ENCODE data around the gene CENPP.

The CENPP gene

DNA sequence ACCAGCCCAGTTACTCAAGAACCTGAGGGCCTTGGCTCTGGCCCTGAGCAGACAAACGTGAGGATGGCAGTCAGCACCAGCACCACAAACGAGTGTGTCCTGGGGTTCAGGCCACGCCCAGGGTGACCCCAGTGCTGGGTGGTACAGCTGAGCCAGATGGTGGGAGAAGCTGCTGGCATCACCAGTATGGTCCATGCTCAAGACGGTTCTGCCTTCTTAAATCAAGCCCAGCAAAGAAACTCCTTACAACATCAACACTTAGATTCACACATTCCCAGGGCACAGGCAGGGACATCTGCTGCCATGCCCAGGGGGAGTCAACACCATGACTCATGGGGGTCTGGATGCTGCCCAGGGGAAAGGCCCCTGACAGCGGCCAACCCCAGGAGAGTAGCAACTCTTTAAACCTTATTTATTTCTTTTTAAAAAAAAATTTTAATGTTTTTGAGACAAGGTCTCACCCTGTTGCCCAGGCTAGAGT, 312.9 kb downstream of the CENPP start:
- Histone ChIP-seq H3K27ac (no peak overlapping the region), H3K4me3 (no peak overlapping the region)
- DNase-seq (ENCODE audit: low spot score): peak; percentile 40
- TF ChIP-seq, protein P1, sequence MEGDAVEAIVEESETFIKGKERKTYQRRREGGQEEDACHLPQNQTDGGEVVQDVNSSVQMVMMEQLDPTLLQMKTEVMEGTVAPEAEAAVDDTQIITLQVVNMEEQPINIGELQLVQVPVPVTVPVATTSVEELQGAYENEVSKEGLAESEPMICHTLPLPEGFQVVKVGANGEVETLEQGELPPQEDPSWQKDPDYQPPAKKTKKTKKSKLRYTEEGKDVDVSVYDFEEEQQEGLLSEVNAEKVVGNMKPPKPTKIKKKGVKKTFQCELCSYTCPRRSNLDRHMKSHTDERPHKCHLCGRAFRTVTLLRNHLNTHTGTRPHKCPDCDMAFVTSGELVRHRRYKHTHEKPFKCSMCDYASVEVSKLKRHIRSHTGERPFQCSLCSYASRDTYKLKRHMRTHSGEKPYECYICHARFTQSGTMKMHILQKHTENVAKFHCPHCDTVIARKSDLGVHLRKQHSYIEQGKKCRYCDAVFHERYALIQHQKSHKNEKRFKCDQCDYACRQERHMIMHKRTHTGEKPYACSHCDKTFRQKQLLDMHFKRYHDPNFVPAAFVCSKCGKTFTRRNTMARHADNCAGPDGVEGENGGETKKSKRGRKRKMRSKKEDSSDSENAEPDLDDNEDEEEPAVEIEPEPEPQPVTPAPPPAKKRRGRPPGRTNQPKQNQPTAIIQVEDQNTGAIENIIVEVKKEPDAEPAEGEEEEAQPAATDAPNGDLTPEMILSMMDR (IDR thresholded peaks at IDR 0.05): no peak

DNA sequence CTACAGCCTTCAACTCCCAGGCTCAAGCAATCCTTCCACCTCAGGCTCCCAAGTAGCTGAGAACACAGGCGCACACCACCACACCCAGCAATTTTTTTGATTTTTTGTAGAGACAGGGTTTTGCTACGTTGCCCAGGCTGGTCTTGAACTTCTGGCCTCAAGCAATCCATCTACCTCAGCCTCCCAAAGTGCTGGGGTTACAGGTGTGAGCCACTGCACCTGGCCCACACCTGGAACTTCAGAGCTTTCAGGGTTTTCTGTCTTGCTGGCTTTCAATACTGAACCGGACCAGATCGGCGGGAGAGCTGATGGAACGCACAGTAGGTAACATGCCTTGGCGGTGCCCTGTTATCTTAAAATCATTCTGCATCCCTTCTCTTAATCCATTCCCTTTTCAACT, 313.4 kb downstream of the CENPP start:
- TF ChIP-seq, protein P1 (IDR thresholded peaks at IDR 0.05): no peak
- DNase-seq (ENCODE audit: low spot score): no peak
- H3K27ac ChIP-seq: no peak overlapping the region
- no peak overlapping the region for H3K4me3 ChIP-seq

DNA sequence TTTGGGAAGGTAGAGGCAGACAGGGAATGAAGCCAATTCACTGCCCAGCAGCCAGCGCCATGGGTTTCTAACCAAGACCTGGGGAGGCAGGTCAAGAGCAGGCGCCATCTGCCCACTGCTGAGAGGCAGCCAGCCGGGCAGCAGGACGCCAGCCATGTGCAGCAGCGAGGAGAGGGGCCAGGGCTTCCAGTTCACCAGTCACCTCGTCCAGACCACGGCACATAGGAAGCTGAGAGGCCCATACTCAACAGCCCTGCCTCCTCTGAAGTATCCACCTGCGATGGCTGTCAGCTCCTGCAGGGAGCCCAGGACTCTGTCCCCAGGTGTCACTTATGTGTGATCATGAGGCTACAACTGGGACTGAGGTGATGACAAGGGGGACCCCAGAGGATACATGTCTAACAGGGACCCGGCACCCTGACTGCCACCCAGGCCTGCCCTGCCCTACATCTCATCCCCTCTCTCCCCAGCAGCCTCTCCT, 314.1 kb downstream of the CENPP start:
- no peak overlapping the region for H3K4me3 ChIP-seq
- H3K27ac ChIP-seq: no peak overlapping the region
- peak; percentile 60 for DNase-seq (ENCODE audit: low spot score)
- TF ChIP-seq, protein P1 (IDR thresholded peaks at IDR 0.05): no peak

DNA sequence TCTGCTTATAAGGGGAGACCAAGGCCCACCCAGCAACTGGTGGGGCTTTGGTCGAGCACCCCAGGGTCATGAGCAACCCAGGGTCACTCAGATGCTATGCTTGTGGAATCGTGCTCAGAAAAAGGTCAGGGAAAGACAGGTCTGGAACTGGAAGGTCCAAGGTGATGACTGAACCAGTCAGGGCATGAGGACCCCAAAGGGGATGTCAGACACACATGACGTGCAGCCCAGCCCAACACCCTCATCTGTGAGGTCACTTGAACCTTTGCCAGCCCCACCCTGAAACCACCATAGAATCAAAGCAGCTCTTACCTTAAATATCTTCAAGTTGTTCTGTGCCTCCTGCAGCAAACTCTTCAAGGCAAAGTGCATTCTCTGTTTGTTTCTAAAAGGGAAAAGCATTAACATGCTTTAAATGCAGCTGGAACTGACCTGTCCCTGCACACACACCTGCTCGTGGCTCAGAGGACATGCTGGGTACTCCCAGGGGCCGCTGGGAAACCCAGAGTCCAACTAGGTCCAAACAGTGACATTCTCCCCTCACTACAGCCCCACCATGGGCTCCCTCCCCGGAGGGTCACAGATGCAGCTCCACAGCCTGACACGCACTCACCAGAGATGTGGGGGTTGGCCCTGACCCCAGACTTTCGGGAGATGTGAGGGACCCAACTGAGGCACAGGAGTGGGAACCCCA, 314.8 kb downstream of the CENPP start:
- H3K4me3 ChIP-seq: no peak overlapping the region
- DNase-seq (ENCODE audit: low spot score): peak; percentile 46
- H3K27ac ChIP-seq: no peak overlapping the region
- TF ChIP-seq, protein P1 (IDR thresholded peaks at IDR 0.05): no peak

DNA sequence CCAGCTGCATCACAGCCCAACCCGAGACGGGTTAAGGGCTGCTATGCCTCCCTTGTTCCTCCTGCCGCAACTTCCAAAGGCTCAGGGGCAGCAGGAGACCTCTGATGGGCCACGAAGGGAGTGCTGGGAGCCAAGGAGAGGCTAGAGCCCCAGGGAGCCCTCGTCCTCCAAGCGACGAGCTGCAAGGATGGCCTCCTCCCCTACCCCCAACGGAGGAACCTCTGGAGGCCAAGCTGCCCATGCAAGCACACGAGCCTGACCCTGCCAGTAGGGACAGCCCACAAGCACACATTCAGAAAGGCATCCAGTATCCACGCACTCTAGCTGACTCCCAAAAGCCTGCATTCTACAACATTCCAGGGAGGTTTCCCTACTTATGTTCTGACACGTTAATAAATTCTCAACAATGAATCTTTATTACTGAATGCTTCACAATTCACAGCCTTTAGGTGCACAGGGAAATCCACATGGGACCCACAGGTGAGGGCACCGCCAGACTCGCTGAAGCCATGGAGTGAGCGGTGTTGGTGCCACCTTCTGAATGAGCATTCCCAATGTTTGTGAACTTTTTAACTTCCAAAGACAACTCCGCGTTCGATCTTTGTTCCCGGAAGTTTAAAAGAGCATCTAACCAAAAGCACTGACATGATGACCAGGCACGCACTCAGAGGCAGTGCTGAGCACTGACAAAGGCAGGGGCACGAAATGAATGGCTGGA, 315.5 kb downstream of the CENPP start:
- DNase-seq (ENCODE audit: low spot score): peak; percentile 41
- no peak overlapping the region for H3K27ac ChIP-seq
- TF ChIP-seq, protein P1 (IDR thresholded peaks at IDR 0.05): no peak

DNA sequence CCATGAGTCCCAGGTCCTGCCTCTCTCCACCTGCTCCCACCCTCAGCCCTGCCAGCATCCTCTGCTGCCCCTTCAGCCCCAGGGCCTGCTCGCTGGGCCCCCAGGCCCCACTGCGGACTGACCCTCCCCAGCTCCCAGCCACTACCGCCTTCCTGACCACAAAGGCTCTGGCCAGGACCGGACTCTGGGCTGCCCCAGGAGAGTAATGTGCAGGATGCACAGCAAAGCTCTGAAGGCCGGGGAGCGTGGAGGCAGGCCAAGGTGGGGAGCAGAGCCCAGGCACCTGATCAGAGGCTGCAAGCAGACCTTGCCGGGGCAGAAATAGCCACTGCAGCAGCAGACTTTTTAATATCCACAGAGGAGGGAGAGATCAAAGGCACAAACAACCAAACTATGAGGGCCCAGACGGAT, 316.3 kb downstream of the CENPP start:
- Histone ChIP-seq H3K4me3 (no peak overlapping the region), H3K27ac (no peak overlapping the region)
- TF ChIP-seq, protein P1 (IDR thresholded peaks at IDR 0.05): no peak
- DNase-seq (ENCODE audit: low spot score): no peak

More for the DNA sequence above, 315.5 kb downstream of the CENPP start:
- H3K4me3 ChIP-seq: no peak overlapping the region

All from coronary artery (tissue), 2 donors.